SU-DHL-6 (cell line): ENCODE measurements around the gene NAV2.

Experiments used
- EZH2phosphoT487 ChIP-seq: fragments of 200-600 bp; sonication (generic), shearing (Covaris generic); conservative IDR thresholded peaks from 2 replicates; pipeline ENCODE4 v1.6.1; 2018; ENCODE audit warnings: mild to moderate bottlenecking, antibody characterized with exemption, low read length, moderate library complexity, mixed read lengths
- TF ChIP-seq, protein P1 (sequence below): fragments of 200-600 bp; sonication (generic); IDR thresholded peaks from one replicate; pipeline ENCODE4 v1.5.1; 2017; ENCODE audit warnings: antibody characterized with exemption, mild to moderate bottlenecking, low read length, moderate library complexity; ENCODE audit not compliant: insufficient read depth, poor library complexity, severe bottlenecking

DNA sequence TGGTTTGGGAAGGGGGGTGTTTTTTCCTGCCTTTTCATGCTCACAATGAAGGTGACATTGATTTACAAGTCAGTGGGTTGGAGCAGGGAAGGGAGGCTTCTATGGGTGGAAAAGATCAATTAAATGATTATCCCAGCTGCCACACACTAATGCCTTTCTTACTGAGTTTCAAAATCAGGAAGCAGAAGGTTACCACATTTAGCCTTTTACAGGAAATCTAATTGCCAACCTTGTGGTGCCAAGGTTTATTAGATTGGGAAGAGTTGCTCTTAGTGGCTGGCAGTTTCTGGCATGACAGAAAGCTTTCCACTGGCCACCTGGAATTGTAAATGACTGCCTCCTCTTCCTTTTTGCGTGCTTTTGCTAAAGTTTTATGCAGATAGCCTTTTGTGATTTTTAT is 98.7 kb downstream of the NAV2 start:
- TF ChIP-seq, protein P1, sequence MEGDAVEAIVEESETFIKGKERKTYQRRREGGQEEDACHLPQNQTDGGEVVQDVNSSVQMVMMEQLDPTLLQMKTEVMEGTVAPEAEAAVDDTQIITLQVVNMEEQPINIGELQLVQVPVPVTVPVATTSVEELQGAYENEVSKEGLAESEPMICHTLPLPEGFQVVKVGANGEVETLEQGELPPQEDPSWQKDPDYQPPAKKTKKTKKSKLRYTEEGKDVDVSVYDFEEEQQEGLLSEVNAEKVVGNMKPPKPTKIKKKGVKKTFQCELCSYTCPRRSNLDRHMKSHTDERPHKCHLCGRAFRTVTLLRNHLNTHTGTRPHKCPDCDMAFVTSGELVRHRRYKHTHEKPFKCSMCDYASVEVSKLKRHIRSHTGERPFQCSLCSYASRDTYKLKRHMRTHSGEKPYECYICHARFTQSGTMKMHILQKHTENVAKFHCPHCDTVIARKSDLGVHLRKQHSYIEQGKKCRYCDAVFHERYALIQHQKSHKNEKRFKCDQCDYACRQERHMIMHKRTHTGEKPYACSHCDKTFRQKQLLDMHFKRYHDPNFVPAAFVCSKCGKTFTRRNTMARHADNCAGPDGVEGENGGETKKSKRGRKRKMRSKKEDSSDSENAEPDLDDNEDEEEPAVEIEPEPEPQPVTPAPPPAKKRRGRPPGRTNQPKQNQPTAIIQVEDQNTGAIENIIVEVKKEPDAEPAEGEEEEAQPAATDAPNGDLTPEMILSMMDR = no peak
- no peak for TF ChIP-seq EZH2phosphoT487
